ENCODE results near the gene MARVELD1. TPM values are rescaled to one million over a fixed set of nuclear protein-coding genes. Genes with fewer than 3 reads are reported as not detected.
A peak's percentile ranks its signal among the peaks of the same experiment; 100 is the strongest.

The MARVELD1 gene
- total and polyA plus RNA-seq, 2 of the 13 experiments (the other 11 are each of a cell fraction or from before 2014, with no cell fraction given): not detected

DNA sequence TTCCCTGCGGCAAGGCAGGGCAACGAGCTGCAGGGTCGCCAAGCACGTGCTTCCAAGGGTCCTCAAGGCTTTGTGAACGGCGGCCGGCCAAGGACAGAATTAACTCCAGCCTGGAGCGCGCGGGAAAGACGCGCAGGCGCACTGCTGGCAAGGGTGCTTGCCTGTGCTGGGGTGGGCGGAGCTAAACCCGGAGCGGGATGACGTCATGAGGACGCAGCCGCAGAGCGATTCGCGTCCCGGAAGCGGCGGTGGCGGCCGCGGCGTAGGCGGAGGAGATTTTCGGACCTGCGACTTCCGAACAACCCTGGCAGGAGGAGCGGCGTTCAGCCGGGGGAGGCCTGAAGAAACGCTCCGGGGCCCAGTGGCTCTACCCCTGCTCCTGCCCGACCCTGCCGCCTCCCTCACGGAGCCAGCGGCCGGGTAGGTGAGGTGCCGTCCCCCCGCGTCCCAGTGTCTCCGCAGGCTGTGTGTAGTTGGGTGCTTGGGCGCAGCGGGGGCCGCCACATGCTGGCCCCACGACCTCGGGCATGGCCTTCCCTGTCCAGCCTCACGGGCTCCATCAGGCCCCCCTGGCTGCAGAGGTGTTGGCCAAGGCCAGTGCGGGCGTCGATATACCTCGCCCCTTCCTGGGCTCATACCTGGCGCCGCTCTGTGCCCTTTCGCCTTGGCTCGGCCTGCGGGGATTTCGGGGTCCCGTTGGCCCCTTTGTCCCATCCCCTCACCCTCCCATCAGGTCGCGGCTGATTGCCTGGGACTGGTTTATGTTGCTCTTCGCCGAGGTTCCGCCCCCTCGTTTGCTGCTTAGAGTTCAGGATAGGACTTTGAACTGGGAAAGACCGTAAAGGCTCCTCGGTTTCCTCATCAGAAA lies 23.6 kb downstream of the MARVELD1 start, which contains the start of gene ZFYVE27 (continued):
- TF ChIP-seq MAZ (IDR thresholded peaks at IDR 0.05; ENCODE audit: borderline replicate concordance, low read depth, low read length): no peak
- TF ChIP-seq MAZ (CRISPR knock-in tag; IDR thresholded peaks at IDR 0.05; ENCODE audit: low read depth): peak; percentile 86
- TF ChIP-seq ZNF724P (CRISPR knock-in tag; IDR thresholded peaks at IDR 0.05; ENCODE audit: borderline replicate concordance): peak; percentile 96
- no peak for TF ChIP-seq MEIS1 (CRISPR knock-in tag; IDR thresholded peaks at IDR 0.05; ENCODE audit: borderline replicate concordance)
- peak; percentile 97; the same call in 1 of the 2 replicates for TF ChIP-seq TEAD2 (CRISPR knock-in tag; IDR thresholded peaks at IDR 0.05)
- TF ChIP-seq ZNF160 (CRISPR knock-in tag; IDR thresholded peaks at IDR 0.05): peak; percentile 81; the same call in 1 of the 2 replicates
- peak; percentile 97; the same call in 1 of the 2 replicates for TF ChIP-seq ZNF75D (CRISPR knock-in tag; IDR thresholded peaks at IDR 0.05; ENCODE audit: borderline replicate concordance)
- peak; percentile 60; the same call in 1 of the 2 replicates for TF ChIP-seq ZNF556 (CRISPR knock-in tag; IDR thresholded peaks at IDR 0.05; ENCODE audit: borderline replicate concordance)
- TF ChIP-seq, protein P1, sequence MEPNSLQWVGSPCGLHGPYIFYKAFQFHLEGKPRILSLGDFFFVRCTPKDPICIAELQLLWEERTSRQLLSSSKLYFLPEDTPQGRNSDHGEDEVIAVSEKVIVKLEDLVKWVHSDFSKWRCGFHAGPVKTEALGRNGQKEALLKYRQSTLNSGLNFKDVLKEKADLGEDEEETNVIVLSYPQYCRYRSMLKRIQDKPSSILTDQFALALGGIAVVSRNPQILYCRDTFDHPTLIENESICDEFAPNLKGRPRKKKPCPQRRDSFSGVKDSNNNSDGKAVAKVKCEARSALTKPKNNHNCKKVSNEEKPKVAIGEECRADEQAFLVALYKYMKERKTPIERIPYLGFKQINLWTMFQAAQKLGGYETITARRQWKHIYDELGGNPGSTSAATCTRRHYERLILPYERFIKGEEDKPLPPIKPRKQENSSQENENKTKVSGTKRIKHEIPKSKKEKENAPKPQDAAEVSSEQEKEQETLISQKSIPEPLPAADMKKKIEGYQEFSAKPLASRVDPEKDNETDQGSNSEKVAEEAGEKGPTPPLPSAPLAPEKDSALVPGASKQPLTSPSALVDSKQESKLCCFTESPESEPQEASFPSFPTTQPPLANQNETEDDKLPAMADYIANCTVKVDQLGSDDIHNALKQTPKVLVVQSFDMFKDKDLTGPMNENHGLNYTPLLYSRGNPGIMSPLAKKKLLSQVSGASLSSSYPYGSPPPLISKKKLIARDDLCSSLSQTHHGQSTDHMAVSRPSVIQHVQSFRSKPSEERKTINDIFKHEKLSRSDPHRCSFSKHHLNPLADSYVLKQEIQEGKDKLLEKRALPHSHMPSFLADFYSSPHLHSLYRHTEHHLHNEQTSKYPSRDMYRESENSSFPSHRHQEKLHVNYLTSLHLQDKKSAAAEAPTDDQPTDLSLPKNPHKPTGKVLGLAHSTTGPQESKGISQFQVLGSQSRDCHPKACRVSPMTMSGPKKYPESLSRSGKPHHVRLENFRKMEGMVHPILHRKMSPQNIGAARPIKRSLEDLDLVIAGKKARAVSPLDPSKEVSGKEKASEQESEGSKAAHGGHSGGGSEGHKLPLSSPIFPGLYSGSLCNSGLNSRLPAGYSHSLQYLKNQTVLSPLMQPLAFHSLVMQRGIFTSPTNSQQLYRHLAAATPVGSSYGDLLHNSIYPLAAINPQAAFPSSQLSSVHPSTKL (CRISPR knock-in tag; IDR thresholded peaks at IDR 0.05): peak; percentile 78
- TF ChIP-seq, protein P2, sequence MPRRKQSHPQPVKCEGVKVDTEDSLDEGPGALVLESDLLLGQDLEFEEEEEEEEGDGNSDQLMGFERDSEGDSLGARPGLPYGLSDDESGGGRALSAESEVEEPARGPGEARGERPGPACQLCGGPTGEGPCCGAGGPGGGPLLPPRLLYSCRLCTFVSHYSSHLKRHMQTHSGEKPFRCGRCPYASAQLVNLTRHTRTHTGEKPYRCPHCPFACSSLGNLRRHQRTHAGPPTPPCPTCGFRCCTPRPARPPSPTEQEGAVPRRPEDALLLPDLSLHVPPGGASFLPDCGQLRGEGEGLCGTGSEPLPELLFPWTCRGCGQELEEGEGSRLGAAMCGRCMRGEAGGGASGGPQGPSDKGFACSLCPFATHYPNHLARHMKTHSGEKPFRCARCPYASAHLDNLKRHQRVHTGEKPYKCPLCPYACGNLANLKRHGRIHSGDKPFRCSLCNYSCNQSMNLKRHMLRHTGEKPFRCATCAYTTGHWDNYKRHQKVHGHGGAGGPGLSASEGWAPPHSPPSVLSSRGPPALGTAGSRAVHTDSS (CRISPR knock-in tag; conservative IDR thresholded peaks at IDR 0.05): no peak
- TF ChIP-seq SRSF1 (optimal IDR thresholded peaks at IDR 0.05; ENCODE audit: low read depth, low read length): peak; percentile 73
- no peak for TF ChIP-seq ZZZ3 (CRISPR knock-in tag; IDR thresholded peaks at IDR 0.05; ENCODE audit: borderline replicate concordance)
- TF ChIP-seq FOXM1 (CRISPR knock-in tag; IDR thresholded peaks at IDR 0.05): no peak
- TF ChIP-seq, protein P3, sequence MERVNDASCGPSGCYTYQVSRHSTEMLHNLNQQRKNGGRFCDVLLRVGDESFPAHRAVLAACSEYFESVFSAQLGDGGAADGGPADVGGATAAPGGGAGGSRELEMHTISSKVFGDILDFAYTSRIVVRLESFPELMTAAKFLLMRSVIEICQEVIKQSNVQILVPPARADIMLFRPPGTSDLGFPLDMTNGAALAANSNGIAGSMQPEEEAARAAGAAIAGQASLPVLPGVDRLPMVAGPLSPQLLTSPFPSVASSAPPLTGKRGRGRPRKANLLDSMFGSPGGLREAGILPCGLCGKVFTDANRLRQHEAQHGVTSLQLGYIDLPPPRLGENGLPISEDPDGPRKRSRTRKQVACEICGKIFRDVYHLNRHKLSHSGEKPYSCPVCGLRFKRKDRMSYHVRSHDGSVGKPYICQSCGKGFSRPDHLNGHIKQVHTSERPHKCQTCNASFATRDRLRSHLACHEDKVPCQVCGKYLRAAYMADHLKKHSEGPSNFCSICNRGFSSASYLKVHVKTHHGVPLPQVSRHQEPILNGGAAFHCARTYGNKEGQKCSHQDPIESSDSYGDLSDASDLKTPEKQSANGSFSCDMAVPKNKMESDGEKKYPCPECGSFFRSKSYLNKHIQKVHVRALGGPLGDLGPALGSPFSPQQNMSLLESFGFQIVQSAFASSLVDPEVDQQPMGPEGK (CRISPR knock-in tag; IDR thresholded peaks at IDR 0.05): peak; percentile 52; the same call in 1 of the 2 replicates
- TF ChIP-seq MTF1 (CRISPR knock-in tag; IDR thresholded peaks at IDR 0.05): peak; percentile 88; the same call in 1 of the 2 replicates
- TF ChIP-seq, protein P4, sequence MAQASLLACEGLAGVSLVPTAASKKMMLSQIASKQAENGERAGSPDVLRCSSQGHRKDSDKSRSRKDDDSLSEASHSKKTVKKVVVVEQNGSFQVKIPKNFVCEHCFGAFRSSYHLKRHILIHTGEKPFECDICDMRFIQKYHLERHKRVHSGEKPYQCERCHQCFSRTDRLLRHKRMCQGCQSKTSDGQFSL (CRISPR knock-in tag; IDR thresholded peaks at IDR 0.05): peak; percentile 59; the same call in 1 of the 2 replicates
- TF ChIP-seq NR3C1 (CRISPR knock-in tag; IDR thresholded peaks at IDR 0.05): no peak
- TF ChIP-seq, protein P5, sequence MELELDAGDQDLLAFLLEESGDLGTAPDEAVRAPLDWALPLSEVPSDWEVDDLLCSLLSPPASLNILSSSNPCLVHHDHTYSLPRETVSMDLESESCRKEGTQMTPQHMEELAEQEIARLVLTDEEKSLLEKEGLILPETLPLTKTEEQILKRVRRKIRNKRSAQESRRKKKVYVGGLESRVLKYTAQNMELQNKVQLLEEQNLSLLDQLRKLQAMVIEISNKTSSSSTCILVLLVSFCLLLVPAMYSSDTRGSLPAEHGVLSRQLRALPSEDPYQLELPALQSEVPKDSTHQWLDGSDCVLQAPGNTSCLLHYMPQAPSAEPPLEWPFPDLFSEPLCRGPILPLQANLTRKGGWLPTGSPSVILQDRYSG (CRISPR knock-in tag; IDR thresholded peaks at IDR 0.05): peak; percentile 70; the same call in 1 of the 2 replicates
- peak; percentile 90; the same call in 1 of the 2 replicates for TF ChIP-seq ZNF329 (CRISPR knock-in tag; IDR thresholded peaks at IDR 0.05; ENCODE audit: low read depth)
- TF ChIP-seq ETV6 (CRISPR knock-in tag; conservative IDR thresholded peaks at IDR 0.05): peak; percentile 91; the same call in 1 of the 2 replicates

All from HepG2 (cell line).